B cell (primary cell): ENCODE results near the gene RASA1. TPM values are rescaled to one million over a fixed set of nuclear protein-coding genes. Genes with fewer than 3 reads are reported as not detected.
A peak's percentile ranks its signal among the peaks of the same experiment; 100 is the strongest.

Experiments used
- ATAC-seq: fragments of 200-7000 bp; cut with Tn5 transposase; one replicate; pipeline ENCODE4 v1.10.0; 2021; ENCODE audit warnings: low read depth, mild to moderate bottlenecking, moderate number of reproducible peaks, moderate library complexity
- CTCF ChIA-PET: fragments of 350-600 bp; sonication (Branson Sonifier 250); formaldehyde crosslinking; loops from one replicate; lab custom pipeline; 2021; ENCODE audit warnings: antibody characterized with exemption, inconsistent platforms; lab: Charles Lee
- POLR2A ChIA-PET: fragments of 350-600 bp; sonication (Branson Sonifier 250); formaldehyde crosslinking; loops from one replicate; lab custom pipeline; 2021; ENCODE audit warnings: antibody characterized with exemption; lab: Charles Lee
- DNase-seq: peaks from one replicate; pipeline ENCODE4 v3.0.0; 2013
- H2AFZ ChIP-seq: 2 replicates; pipeline ENCODE4 v1.6.1; 2012; ENCODE audit warnings: mild to moderate bottlenecking, low read depth, low read length; ENCODE audit not compliant: insufficient read depth, poor library complexity, severe bottlenecking
- H3K27ac ChIP-seq, 2 donors: 1 replicate in 1 of 2; 2 replicates in 1 of 2; pipeline ENCODE4 v1.5.1; 2012 to 2013; ENCODE audit warnings: low read length in 2 of 2, mild to moderate bottlenecking in 2 of 2, moderate library complexity in 1 of 2
- H3K27me3 ChIP-seq, 4 experiments: fragments of 200-600 bp in 1 of 4; sonication (generic) in 1 of 4; replicated peaks in 1 of 4; 1 replicate in 2 of 4; 2 replicates in 2 of 4; pipeline versions ENCODE4 v1.6.1 to v1.7.0; 2013 to 2016; ENCODE audit warnings: low read length in 3 of 4, mild to moderate bottlenecking in 2 of 4, mixed read lengths in 1 of 4, moderate library complexity in 1 of 4; ENCODE audit not compliant: insufficient read depth in 4 of 4, control insufficient read depth in 3 of 4; ENCODE audit errors: control extremely low read depth in 1 of 4
- H3K36me3 ChIP-seq, 2 experiments: replicated peaks in 1 of 2; 1 replicate in 1 of 2; 2 replicates in 1 of 2; pipeline versions ENCODE4 v1.6.1 to v1.7.1; 2013; ENCODE audit warnings: low read length in 1 of 2; ENCODE audit not compliant: insufficient read depth in 2 of 2, control insufficient read depth in 1 of 2; ENCODE audit errors: control extremely low read depth in 1 of 2, extremely low read depth in 1 of 2
- H3K4me1 ChIP-seq, 2 donors: fragments of 200-600 bp in 1 of 2; sonication (generic) in 1 of 2; 1 replicate in 1 of 2; 2 replicates in 1 of 2; pipeline versions ENCODE4 v1.5.1 to v1.6.1; 2013 to 2017; ENCODE audit warnings: low read length in 2 of 2; ENCODE audit not compliant: control insufficient read depth in 2 of 2, insufficient read depth in 2 of 2
- H3K4me2 ChIP-seq: replicated peaks from 2 replicates; pipeline ENCODE3; 2012; ENCODE audit warnings: mild to moderate bottlenecking, low read depth, low read length; ENCODE audit not compliant: poor library complexity, severe bottlenecking
- H3K4me3 ChIP-seq, 5 experiments: fragments of 200-600 bp in 1 of 5; sonication (generic) in 1 of 5; 1 replicate in 3 of 5; 2 replicates in 2 of 5; pipeline versions ENCODE4 v1.5.1 to v1.7.0; 2011 to 2016; ENCODE audit warnings: low read length in 4 of 5, mild to moderate bottlenecking in 4 of 5, low read depth in 2 of 5, control low read depth in 1 of 5, moderate library complexity in 1 of 5; ENCODE audit not compliant: insufficient read depth in 1 of 5; ENCODE audit errors: control extremely low read depth in 1 of 5, extremely low read depth in 1 of 5
- H3K79me2 ChIP-seq: fragments of 200-600 bp; sonication (generic); one replicate; pipeline ENCODE4 v1.6.0; 2016; ENCODE audit warnings: low read length; ENCODE audit not compliant: control insufficient read depth, insufficient read depth
- H3K9ac ChIP-seq: fragments of 200-600 bp; sonication (generic); 2 replicates; pipeline ENCODE4 v1.6.1; 2017; ENCODE audit warnings: mild to moderate bottlenecking, low read length, moderate library complexity
- H3K9me3 ChIP-seq, 3 donors: one replicate each; pipeline versions ENCODE4 v1.6.1 to v1.7.1; 2013; ENCODE audit warnings: low read length in 2 of 3; ENCODE audit not compliant: control insufficient read depth in 2 of 3, insufficient read depth in 1 of 3; ENCODE audit errors: control extremely low read depth in 1 of 3
- H4K20me1 ChIP-seq: 2 replicates; pipeline ENCODE4 v1.6.0; 2012; ENCODE audit warnings: mild to moderate bottlenecking, low read length; ENCODE audit not compliant: insufficient read depth, control insufficient read depth, poor library complexity, severe bottlenecking
- H3K27ac Mint-ChIP-seq: one replicate; pipeline ENCODE4 v1.8.0; 2021; ENCODE audit warnings: mixed read lengths
- H3K27me3 Mint-ChIP-seq: one replicate; pipeline ENCODE4 v1.8.0; 2021; ENCODE audit warnings: mixed read lengths
- H3K4me1 Mint-ChIP-seq: one replicate; pipeline ENCODE4 v1.8.0; 2021; ENCODE audit warnings: mixed read lengths
- H3K4me3 Mint-ChIP-seq: one replicate; pipeline ENCODE4 v1.8.0; 2021; ENCODE audit warnings: mixed read lengths
- H3K9me3 Mint-ChIP-seq: one replicate; pipeline ENCODE4 v1.8.0; 2022; ENCODE audit warnings: mixed read lengths; ENCODE audit not compliant: insufficient read depth
- EZH2 ChIP-seq: IDR thresholded peaks from 2 replicates; pipeline ENCODE4 v1.6.1; 2012; ENCODE audit warnings: borderline replicate concordance, low read depth, mild to moderate bottlenecking, moderate library complexity, low read length; ENCODE audit not compliant: insufficient read depth, poor library complexity, severe bottlenecking
- WGBS: methylation state at CpG from one replicate; pipeline ENCODE4 v1.1.5; 2013; ENCODE audit warnings: missing lambda C conversion rate; ENCODE audit not compliant: insufficient coverage; 5-methylcytosine and 5-hydroxymethylcytosine counted together
- intact Hi-C: fragments of 100-400 bp; cut with micrococcal nuclease; formaldehyde crosslinking; loops from one replicate; pipeline ENCODE4 v1.10.0; 2022
- polyA plus RNA-seq: library from polyadenylated mRNA; depleted of rRNA; stranded (reverse); fragments of >200 nt; gene quantifications from 2 replicates; pipeline ENCODE4 v1.2.3, GENCODE V29; 2012
- total RNA-seq, 2 donors: library from RNA; stranded (reverse); fragments of 120-200 nt in 1 of 2; gene quantifications; 1 replicate in 1 of 2; 2 replicates in 1 of 2; pipeline versions ENCODE4 v1.2.3 to v1.2.4, GENCODE V29; 2013 to 2022
- TF ChIP-seq, protein P1 (sequence below): fragments of 200-600 bp; IDR thresholded peaks from one replicate; pipeline ENCODE4 v1.8.0; 2022; ENCODE audit warnings: antibody characterized with exemption, mild to moderate bottlenecking

The RASA1 gene
- total and polyA plus RNA-seq, 2 donors (not counting 1 experiment from before 2014, with no cell fraction given), result 18.9 to 32.2 TPM

DNA sequence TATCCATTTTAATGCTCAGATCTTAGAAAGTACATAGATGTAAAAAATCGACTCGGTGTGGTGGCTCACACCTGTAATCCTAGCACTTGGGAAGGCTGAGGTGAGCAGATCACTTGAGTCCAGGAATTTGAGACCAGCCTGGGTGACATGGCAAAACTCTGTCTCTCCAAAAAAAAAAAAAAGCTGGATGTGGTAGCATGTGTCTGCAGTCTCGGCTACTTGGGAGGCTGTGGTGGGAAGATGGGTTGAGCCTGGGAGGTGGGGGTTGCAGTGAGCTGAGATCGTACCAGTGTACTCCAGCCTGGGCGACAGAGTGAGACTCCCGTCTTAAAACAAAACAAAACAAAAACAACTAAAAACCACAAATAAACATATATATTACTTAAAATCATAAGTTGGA is 61.4 kb downstream of the RASA1 start:
- no peak for TF ChIP-seq EZH2
- TF ChIP-seq, protein P1, sequence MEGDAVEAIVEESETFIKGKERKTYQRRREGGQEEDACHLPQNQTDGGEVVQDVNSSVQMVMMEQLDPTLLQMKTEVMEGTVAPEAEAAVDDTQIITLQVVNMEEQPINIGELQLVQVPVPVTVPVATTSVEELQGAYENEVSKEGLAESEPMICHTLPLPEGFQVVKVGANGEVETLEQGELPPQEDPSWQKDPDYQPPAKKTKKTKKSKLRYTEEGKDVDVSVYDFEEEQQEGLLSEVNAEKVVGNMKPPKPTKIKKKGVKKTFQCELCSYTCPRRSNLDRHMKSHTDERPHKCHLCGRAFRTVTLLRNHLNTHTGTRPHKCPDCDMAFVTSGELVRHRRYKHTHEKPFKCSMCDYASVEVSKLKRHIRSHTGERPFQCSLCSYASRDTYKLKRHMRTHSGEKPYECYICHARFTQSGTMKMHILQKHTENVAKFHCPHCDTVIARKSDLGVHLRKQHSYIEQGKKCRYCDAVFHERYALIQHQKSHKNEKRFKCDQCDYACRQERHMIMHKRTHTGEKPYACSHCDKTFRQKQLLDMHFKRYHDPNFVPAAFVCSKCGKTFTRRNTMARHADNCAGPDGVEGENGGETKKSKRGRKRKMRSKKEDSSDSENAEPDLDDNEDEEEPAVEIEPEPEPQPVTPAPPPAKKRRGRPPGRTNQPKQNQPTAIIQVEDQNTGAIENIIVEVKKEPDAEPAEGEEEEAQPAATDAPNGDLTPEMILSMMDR, result no peak
- H3K27ac Mint-ChIP-seq, result no peak overlapping the region
- 92% methylated on average over 2 of the region's 6 CpGs for WGBS
- no peak overlapping the region for H3K9ac ChIP-seq
- H3K36me3 ChIP-seq, result peaks cover 3 to 13% of the 10 kb centered on the region in 2 experiments
- ChIA-PET CTCF (no interaction called here), POLR2A (no interaction called here)
- no peak overlapping the region for H3K4me3 Mint-ChIP-seq
- ATAC-seq (no peak), DNase-seq (no peak)
- intact Hi-C loops, result no loop called here
- H3K27me3 ChIP-seq, result no peaks in the 10 kb centered on the region
- H3K4me1 Mint-ChIP-seq, result peaks cover 18% of the 10 kb centered on the region
- no peaks in the 10 kb centered on the region for H3K9me3 ChIP-seq
- no peak overlapping the region for H3K4me3 ChIP-seq
- no peak overlapping the region for H2AFZ ChIP-seq
- H3K4me1 ChIP-seq, result no peaks in the 10 kb centered on the region
- peaks cover 28% of the 10 kb centered on the region for H3K79me2 ChIP-seq
- no peak overlapping the region for H3K27ac ChIP-seq
- peaks cover 5% of the 10 kb centered on the region for H4K20me1 ChIP-seq
- H3K27me3 Mint-ChIP-seq, result no peaks in the 10 kb centered on the region
- no peaks in the 10 kb centered on the region for H3K9me3 Mint-ChIP-seq
- no peak overlapping the region for H3K4me2 ChIP-seq

DNA sequence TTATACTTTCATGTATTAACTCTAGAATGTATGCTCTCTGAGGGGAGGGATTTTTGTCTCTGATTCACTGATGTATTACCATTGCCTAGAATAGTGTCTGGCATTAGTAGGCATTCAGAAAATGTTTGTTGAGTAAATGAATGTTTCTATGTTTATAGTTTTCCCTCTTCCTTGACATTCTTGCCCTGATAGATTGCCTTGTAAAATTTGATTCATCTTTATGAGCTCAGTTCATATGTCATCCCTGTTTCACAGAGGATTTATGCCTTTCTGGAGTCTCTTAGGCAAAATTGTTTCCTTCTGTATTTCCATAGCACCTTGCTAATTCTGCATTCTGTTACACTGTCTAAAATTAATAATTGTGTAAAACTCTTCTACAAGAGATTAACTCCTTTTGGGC is 72.3 kb downstream of the RASA1 start:
- H3K27me3 Mint-ChIP-seq, result no peaks in the 10 kb centered on the region
- H3K36me3 ChIP-seq, result peaks cover 9 to 40% of the 10 kb centered on the region in 2 experiments
- H3K9me3 Mint-ChIP-seq, result no peaks in the 10 kb centered on the region
- no peaks in the 10 kb centered on the region for H3K27me3 ChIP-seq
- CTCF ChIA-PET, result no interaction called here
- H3K4me3 Mint-ChIP-seq, result no peak overlapping the region
- peaks cover 15% of the 10 kb centered on the region for H3K4me1 Mint-ChIP-seq
- no peaks in the 10 kb centered on the region for H4K20me1 ChIP-seq
- DNase-seq, result no peak
- peak overlapping the region; percentile 63 for H3K4me2 ChIP-seq
- no peak for ATAC-seq
- intact Hi-C loops, result loop anchor here (5.0 kb wide), 1 partner anchor 33 kb away; no protein-coding TSS in a partner anchor
- peaks cover 0 to 11% of the 10 kb centered on the region in 2 donors for H3K4me1 ChIP-seq
- no peak for TF ChIP-seq EZH2
- TF ChIP-seq, protein P1, result no peak
- POLR2A ChIA-PET, result no interaction called here
- peak overlapping the region in 1 of 2 donors; percentile 83 for H3K27ac ChIP-seq
- peak overlapping the region; percentile 52 for H3K9ac ChIP-seq
- no peak overlapping the region for H3K27ac Mint-ChIP-seq
- peak overlapping the region in 1 of 5 experiments; percentile 23 for H3K4me3 ChIP-seq
- no peak overlapping the region for H2AFZ ChIP-seq
- H3K9me3 ChIP-seq, result peaks cover 0 to 1% (median 0%) of the 10 kb centered on the region in 3 donors
- peaks cover 12% of the 10 kb centered on the region for H3K79me2 ChIP-seq
